ENCODE measurements around the gene KIFC1. TPM values are rescaled to one million over a fixed set of nuclear protein-coding genes. Genes with fewer than 3 reads are reported as not detected.

Gene KIFC1
- total and polyA plus RNA-seq, 9 of the 15 experiments (the other 6 are each of a cell fraction or from before 2014, with no cell fraction given) = 1.3 to 95.2 (median 76.9) TPM

GRCh38 chr6:33428224-33428965 lies 36.8 kb downstream of the KIFC1 start (continued):
- TF ChIP-seq TEAD4 (IDR thresholded peaks at IDR 0.05; ENCODE audit: low read length) (peak; percentile 26; the same call in 1 of the 2 replicates), TEAD4 (CRISPR knock-in tag; IDR thresholded peaks at IDR 0.05; ENCODE audit: borderline replicate concordance) (peak; percentile 99), GTF2B (IDR thresholded peaks at IDR 0.05; ENCODE audit: extremely low read depth, insufficient read length) (no peak), ZBTB26 (CRISPR knock-in tag; IDR thresholded peaks at IDR 0.05) (no peak), KAT7 (CRISPR knock-in tag; IDR thresholded peaks at IDR 0.05; ENCODE audit: borderline replicate concordance) (0 out of 2 replicates have a peak, but pooled peaks have one; percentile 67), ATF3 (IDR thresholded peaks at IDR 0.05) (no peak), ATF3 (CRISPR knock-in tag; conservative IDR thresholded peaks at IDR 0.05) (peak; percentile 81; the same call in 1 of the 2 replicates), ARNT (IDR thresholded peaks at IDR 0.05) (0 out of 4 replicates have a peak, but pooled peaks of 1 of the 2 experiments have one; percentile 28), L3MBTL2 (IDR thresholded peaks at IDR 0.05) (peak; percentile 94), ETV1 (tag; conservative IDR thresholded peaks at IDR 0.05; ENCODE audit: low read depth) (peak; percentile 74), TBP (optimal IDR thresholded peaks at IDR 0.05; ENCODE audit: low read depth, low read length) (no peak), SMARCA4 (IDR thresholded peaks at IDR 0.05) (0 out of 2 replicates have a peak, but pooled peaks have one; percentile 33), MNT (conservative IDR thresholded peaks at IDR 0.05) (peak; percentile 91 to 94), TSC22D4 (tag; IDR thresholded peaks at IDR 0.05) (no peak), ARID4B (CRISPR knock-in tag; IDR thresholded peaks at IDR 0.05) (peak; percentile 96)
